A549 (cell line): ENCODE results near the gene AP3D1.

ENCODE experiments used
- EHMT2 ChIP-seq: fragments of 200-600 bp; sonication (generic); IDR thresholded peaks from 2 replicates; pipeline ENCODE4 v1.6.1; 2016; ENCODE audit warnings: antibody characterized with exemption, low read depth, mild to moderate bottlenecking, moderate library complexity
- RAD21 ChIP-seq, 2 experiments: fragments of >200 bp in 1 of 2; sonication (Bioruptor Twin) in 1 of 2; formaldehyde crosslinking in 1 of 2; IDR thresholded peaks in 1 of 2; conservative IDR thresholded peaks in 1 of 2; 2 replicates in 1 of 2; 3 replicates in 1 of 2; pipeline ENCODE4 v1.6.1; 2012 to 2018; ENCODE audit warnings: inconsistent platforms in 1 of 2
- TF ChIP-seq, protein P1 (sequence below): fragments of >200 bp; sonication (Bioruptor Twin); formaldehyde crosslinking; IDR thresholded peaks from 3 replicates; pipeline ENCODE4 v1.5.1; 2016
- TF ChIP-seq, protein P2 (sequence below): fragments of 200-600 bp; sonication (generic); IDR thresholded peaks from 2 replicates; pipeline ENCODE4 v1.6.1; 2016; ENCODE audit warnings: antibody characterized with exemption, mild to moderate bottlenecking, moderate library complexity

GRCh38 chr19:2195914-2196313, 44.5 kb upstream of the AP3D1 start:
- TF ChIP-seq, protein P1, sequence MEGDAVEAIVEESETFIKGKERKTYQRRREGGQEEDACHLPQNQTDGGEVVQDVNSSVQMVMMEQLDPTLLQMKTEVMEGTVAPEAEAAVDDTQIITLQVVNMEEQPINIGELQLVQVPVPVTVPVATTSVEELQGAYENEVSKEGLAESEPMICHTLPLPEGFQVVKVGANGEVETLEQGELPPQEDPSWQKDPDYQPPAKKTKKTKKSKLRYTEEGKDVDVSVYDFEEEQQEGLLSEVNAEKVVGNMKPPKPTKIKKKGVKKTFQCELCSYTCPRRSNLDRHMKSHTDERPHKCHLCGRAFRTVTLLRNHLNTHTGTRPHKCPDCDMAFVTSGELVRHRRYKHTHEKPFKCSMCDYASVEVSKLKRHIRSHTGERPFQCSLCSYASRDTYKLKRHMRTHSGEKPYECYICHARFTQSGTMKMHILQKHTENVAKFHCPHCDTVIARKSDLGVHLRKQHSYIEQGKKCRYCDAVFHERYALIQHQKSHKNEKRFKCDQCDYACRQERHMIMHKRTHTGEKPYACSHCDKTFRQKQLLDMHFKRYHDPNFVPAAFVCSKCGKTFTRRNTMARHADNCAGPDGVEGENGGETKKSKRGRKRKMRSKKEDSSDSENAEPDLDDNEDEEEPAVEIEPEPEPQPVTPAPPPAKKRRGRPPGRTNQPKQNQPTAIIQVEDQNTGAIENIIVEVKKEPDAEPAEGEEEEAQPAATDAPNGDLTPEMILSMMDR = no peak
- TF ChIP-seq, protein P2, sequence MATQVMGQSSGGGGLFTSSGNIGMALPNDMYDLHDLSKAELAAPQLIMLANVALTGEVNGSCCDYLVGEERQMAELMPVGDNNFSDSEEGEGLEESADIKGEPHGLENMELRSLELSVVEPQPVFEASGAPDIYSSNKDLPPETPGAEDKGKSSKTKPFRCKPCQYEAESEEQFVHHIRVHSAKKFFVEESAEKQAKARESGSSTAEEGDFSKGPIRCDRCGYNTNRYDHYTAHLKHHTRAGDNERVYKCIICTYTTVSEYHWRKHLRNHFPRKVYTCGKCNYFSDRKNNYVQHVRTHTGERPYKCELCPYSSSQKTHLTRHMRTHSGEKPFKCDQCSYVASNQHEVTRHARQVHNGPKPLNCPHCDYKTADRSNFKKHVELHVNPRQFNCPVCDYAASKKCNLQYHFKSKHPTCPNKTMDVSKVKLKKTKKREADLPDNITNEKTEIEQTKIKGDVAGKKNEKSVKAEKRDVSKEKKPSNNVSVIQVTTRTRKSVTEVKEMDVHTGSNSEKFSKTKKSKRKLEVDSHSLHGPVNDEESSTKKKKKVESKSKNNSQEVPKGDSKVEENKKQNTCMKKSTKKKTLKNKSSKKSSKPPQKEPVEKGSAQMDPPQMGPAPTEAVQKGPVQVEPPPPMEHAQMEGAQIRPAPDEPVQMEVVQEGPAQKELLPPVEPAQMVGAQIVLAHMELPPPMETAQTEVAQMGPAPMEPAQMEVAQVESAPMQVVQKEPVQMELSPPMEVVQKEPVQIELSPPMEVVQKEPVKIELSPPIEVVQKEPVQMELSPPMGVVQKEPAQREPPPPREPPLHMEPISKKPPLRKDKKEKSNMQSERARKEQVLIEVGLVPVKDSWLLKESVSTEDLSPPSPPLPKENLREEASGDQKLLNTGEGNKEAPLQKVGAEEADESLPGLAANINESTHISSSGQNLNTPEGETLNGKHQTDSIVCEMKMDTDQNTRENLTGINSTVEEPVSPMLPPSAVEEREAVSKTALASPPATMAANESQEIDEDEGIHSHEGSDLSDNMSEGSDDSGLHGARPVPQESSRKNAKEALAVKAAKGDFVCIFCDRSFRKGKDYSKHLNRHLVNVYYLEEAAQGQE = no peak
- TF ChIP-seq RAD21 (conservative IDR thresholded peaks at IDR 0.05 in 1 of 2, IDR thresholded peaks at IDR 0.05 in 1 of 2) (no peak), EHMT2 (no peak)
